Hepatocyte (in vitro differentiated cells): ENCODE results near the gene SIVA1. TPM values are rescaled to one million over a fixed set of nuclear protein-coding genes. Genes with fewer than 3 reads are reported as not detected.

ENCODE experiments used
- DNase-seq: peaks from one replicate; pipeline ENCODE4 v3.0.0-alpha.2; 2016; ENCODE audit warnings: low spot score
- H2AFZ ChIP-seq: fragments of 200-600 bp; sonication (generic); 2 replicates; pipeline ENCODE4 v1.6.0; 2016; ENCODE audit warnings: antibody characterized with exemption, mild to moderate bottlenecking
- H3K27ac ChIP-seq: fragments of 200-600 bp; sonication (generic); 2 replicates; pipeline ENCODE4 v1.5.1; 2016; ENCODE audit warnings: mild to moderate bottlenecking
- H3K27me3 ChIP-seq: fragments of 200-600 bp; sonication (generic); 2 replicates; pipeline ENCODE4 v1.6.1; 2016
- H3K36me3 ChIP-seq: fragments of 200-600 bp; sonication (generic); replicated peaks from 2 replicates; pipeline ENCODE4 v1.5.1; 2016; ENCODE audit warnings: low read depth; ENCODE audit not compliant: insufficient read depth
- H3K4me1 ChIP-seq: fragments of 200-600 bp; sonication (generic); 2 replicates; pipeline ENCODE4 v1.5.1; 2016; ENCODE audit warnings: mild to moderate bottlenecking, moderate library complexity; ENCODE audit not compliant: insufficient read depth
- H3K4me2 ChIP-seq: fragments of 200-600 bp; sonication (generic); 2 replicates; pipeline ENCODE4 v1.6.0; 2016
- H3K4me3 ChIP-seq: fragments of 200-600 bp; sonication (generic); 2 replicates; pipeline ENCODE4 v1.5.1; 2016; ENCODE audit warnings: mild to moderate bottlenecking
- H3K79me2 ChIP-seq: fragments of 200-600 bp; sonication (generic); 2 replicates; pipeline ENCODE4 v1.6.0; 2017; ENCODE audit warnings: mild to moderate bottlenecking
- H3K9me2 ChIP-seq: fragments of 200-600 bp; sonication (generic); replicated peaks from 2 replicates; pipeline ENCODE4 v1.6.0; 2017; ENCODE audit warnings: mild to moderate bottlenecking; ENCODE audit not compliant: insufficient read depth
- H3K9me3 ChIP-seq: fragments of 200-600 bp; sonication (generic); 2 replicates; pipeline ENCODE4 v1.5.1; 2016; ENCODE audit warnings: low read depth, mild to moderate bottlenecking
- H4K20me1 ChIP-seq: fragments of 200-600 bp; sonication (generic); 2 replicates; pipeline ENCODE4 v1.6.0; 2016; ENCODE audit warnings: mild to moderate bottlenecking; ENCODE audit not compliant: insufficient read depth, poor library complexity, severe bottlenecking
- CTCF ChIP-seq: fragments of 200-600 bp; sonication (generic); IDR thresholded peaks from 2 replicates; pipeline ENCODE4 v1.5.1; 2016; ENCODE audit warnings: antibody characterized with exemption, mild to moderate bottlenecking; ENCODE audit not compliant: poor library complexity
- EZH2 ChIP-seq: fragments of 200-600 bp; sonication (generic); IDR thresholded peaks from 2 replicates; pipeline ENCODE4 v1.6.1; 2016; ENCODE audit warnings: antibody characterized with exemption, mild to moderate bottlenecking, borderline replicate concordance
- EZH2phosphoT487 ChIP-seq: fragments of 200-600 bp; sonication (generic); IDR thresholded peaks from one replicate; pipeline ENCODE4 v1.6.1; 2018; ENCODE audit warnings: antibody characterized with exemption, mild to moderate bottlenecking, low read depth, moderate library complexity; ENCODE audit not compliant: unreplicated experiment, severe bottlenecking
- WGBS: methylation state at CpG from one replicate; pipeline ENCODE4 v1.1.6; 2016; ENCODE audit warnings: low lambda C conversion rate; ENCODE audit errors: missing lambda C conversion rate; 5-methylcytosine and 5-hydroxymethylcytosine counted together
- polyA plus RNA-seq: library from polyadenylated mRNA; unstranded; fragments of >200 nt; fragmentation: Nextera tagmentation; extraction: Ambion mirVana; gene quantifications from 2 replicates; pipeline ENCODE4 v1.2.1, GENCODE V29; 2016
- total RNA-seq: library from RNA; depleted of rRNA; stranded (reverse); fragments of >200 nt; gene quantifications from 2 replicates; pipeline ENCODE4 v1.2.3, GENCODE V29; 2014

Gene SIVA1
- total and polyA plus RNA-seq, 2 experiments from 2014 or later: 149 to 163 TPM

DNA sequence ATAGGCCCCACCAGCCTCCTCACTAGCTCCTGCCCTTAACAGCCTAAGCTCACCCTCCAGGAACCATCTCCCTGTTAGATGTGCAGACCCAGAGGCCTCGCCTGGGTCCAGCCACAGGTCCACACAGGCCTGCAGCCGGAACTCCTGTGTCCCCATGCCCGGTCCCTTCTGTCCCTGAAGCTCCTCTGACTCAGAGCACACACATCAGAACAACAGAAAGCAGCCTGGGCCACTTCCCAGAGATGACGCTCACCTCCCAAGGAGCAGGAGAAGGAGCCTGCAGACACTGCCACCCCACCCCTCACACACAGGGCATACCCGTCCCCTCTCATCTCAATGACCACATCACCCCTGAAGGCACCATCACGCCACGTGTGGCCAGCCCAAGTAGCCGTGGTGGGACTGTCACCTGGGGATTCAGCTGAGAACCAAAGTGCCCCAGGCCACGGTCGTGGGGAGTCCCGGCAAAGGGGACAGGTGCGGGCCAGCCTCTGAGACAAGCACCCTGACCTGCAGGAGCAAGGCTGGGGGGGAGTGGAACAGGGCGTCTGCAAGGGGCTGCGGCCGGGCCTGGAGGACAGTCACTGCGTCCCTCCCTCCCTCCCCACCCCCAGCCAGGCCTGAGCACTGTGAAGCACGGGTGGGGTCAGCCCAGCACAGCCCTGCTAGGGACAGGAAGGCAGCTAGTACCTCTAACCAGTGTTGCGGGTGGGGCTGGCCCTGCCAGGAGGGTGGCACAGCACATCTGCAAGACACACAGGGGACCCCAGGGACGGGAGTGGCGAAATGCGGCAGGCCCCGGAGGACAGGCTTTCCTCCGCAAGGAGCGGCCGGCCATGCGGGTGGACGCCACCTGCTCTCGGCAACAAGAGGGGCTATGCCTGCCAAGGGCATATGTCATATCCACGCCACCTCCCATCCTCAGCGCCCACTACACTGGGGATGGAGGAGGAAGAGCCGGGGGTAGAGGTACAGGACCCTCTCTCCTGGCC is 37.1 kb downstream of the SIVA1 start:
- Histone ChIP-seq H3K27me3 (no peaks in the 10 kb centered on the region), H3K27ac (no peak overlapping the region), H2AFZ (no peak overlapping the region), H3K4me1 (peaks cover 18% of the 10 kb centered on the region), H3K36me3 (no peaks in the 10 kb centered on the region), H3K9me2 (no peaks in the 10 kb centered on the region), H3K79me2 (peaks cover 86% of the 10 kb centered on the region), H3K9me3 (no peaks in the 10 kb centered on the region), H4K20me1 (peaks cover 86% of the 10 kb centered on the region), H3K4me2 (no peak overlapping the region), H3K4me3 (no peak overlapping the region)
- TF ChIP-seq EZH2: no peak
- no peak for TF ChIP-seq EZH2phosphoT487
- TF ChIP-seq CTCF: no peak
- DNase-seq: no peak
- WGBS: 93% methylated on average over 30 of the region's 31 CpGs

- 86% methylated on average over 5 of the region's 9 CpGs for WGBS
- Histone ChIP-seq H3K27me3 (no peaks in the 10 kb centered on the region), H3K36me3 (no peaks in the 10 kb centered on the region), H4K20me1 (peaks cover 78% of the 10 kb centered on the region), H3K79me2 (peaks cover 83% of the 10 kb centered on the region), H3K4me2 (no peak overlapping the region), H3K9me2 (no peaks in the 10 kb centered on the region), H3K4me1 (peaks cover 24% of the 10 kb centered on the region), H2AFZ (no peak overlapping the region), H3K27ac (no peak overlapping the region), H3K9me3 (no peaks in the 10 kb centered on the region), H3K4me3 (no peak overlapping the region)
- no peak for TF ChIP-seq CTCF
- no peak for TF ChIP-seq EZH2
- no peak for TF ChIP-seq EZH2phosphoT487
- no peak for DNase-seq
These were observed 38.5 kb downstream of the SIVA1 start for GRCh38 chr14:104791425-104791824.

- Histone ChIP-seq H3K9me2 (no peaks in the 10 kb centered on the region), H3K79me2 (peaks cover 77% of the 10 kb centered on the region), H2AFZ (no peak overlapping the region), H3K36me3 (no peaks in the 10 kb centered on the region), H3K27me3 (no peaks in the 10 kb centered on the region), H3K9me3 (no peaks in the 10 kb centered on the region), H3K4me1 (peaks cover 28% of the 10 kb centered on the region), H3K27ac (no peak overlapping the region), H4K20me1 (peaks cover 70% of the 10 kb centered on the region), H3K4me3 (no peak overlapping the region), H3K4me2 (peak overlapping the region; percentile 100)
- DNase-seq: no peak
- TF ChIP-seq EZH2 (no peak), CTCF (no peak), EZH2phosphoT487 (no peak)
- WGBS: 96% methylated on average over 24 of the region's 25 CpGs
These were observed 39.3 kb downstream of the SIVA1 start for GRCh38 chr14:104792101-104792884.
